H7 (cell line): ENCODE results near the gene CPB2. TPM values are rescaled to one million over a fixed set of nuclear protein-coding genes. Genes with fewer than 3 reads are reported as not detected.

ENCODE experiments used
- DNase-seq: peaks from one replicate; pipeline ENCODE4 v3.0.0; 2012
- H3K27me3 ChIP-seq: 2 replicates; pipeline ENCODE4 v1.6.0; 2011; ENCODE audit warnings: mild to moderate bottlenecking, low read length; ENCODE audit not compliant: control insufficient read depth, insufficient read depth
- H3K36me3 ChIP-seq: replicated peaks from 2 replicates; pipeline ENCODE4 v1.5.1; 2011; ENCODE audit warnings: low read length; ENCODE audit not compliant: control insufficient read depth, insufficient read depth
- H3K4me3 ChIP-seq: 2 replicates; pipeline ENCODE4 v1.5.1; 2011; ENCODE audit warnings: low read depth, mild to moderate bottlenecking, control low read depth, low read length, moderate library complexity; ENCODE audit not compliant: insufficient read depth
- total RNA-seq: library from RNA; depleted of rRNA; stranded (reverse); fragments of >200 nt; shearing (Covaris generic); gene quantifications from 2 replicates; pipeline ENCODE4 v1.2.3, GENCODE V29; 2014

CPB2 gene
- total RNA-seq, 1 experiment from 2014 or later = not detected

DNA sequence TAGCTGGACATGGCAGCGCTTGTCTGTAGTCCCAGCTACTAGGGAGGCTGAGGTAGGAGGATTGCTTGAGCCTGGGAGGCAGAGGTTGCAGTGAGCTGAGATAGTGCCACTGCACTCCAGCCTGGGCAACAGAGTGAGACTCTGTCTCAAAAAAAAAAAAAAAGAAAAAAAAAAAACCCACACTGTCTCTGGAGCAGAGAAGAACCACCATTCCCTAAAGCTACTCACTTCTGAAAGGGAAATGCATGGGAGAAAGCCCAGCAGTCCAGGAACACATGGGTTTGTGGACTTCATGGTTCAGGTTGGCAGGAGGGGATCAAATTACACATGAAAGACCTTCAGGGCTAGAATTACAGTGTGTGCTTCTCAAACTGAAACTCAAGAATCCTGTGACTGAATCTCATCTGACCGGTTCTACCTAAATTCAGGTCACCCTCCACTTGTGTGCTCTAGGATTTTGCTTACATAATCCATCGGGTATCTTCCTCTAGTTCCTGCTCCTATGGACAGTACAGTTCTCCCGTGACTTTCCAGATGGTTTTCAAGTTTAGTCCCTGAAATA is 30.2 kb upstream of the CPB2 start:
- Histone ChIP-seq H3K4me3 (no peak overlapping the region), H3K36me3 (no peaks in the 10 kb centered on the region), H3K27me3 (no peaks in the 10 kb centered on the region)
- DNase-seq = peak; percentile 37

DNA sequence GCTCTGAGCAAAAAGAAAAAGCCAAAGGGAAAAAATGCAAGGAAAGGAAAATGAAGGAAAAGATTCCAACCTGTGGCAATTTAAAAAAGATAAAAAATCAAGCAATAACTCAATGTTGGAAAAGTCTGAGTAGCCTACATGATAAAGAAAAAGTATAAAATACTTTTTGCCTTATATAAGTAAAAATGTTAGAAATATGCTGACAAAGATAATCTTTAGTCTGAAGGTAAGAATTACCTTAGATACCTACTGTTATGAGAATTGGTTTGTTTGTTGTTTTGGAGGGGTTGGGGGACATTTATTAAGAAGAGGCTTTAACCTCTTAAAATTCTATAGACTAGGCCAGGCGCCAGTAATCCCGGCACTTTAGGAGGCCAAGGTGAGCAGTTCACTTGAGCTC is 29.7 kb upstream of the CPB2 start:
- H3K4me3 ChIP-seq = no peak overlapping the region
- DNase-seq = no peak
- no peaks in the 10 kb centered on the region for H3K36me3 ChIP-seq
- no peaks in the 10 kb centered on the region for H3K27me3 ChIP-seq

DNA sequence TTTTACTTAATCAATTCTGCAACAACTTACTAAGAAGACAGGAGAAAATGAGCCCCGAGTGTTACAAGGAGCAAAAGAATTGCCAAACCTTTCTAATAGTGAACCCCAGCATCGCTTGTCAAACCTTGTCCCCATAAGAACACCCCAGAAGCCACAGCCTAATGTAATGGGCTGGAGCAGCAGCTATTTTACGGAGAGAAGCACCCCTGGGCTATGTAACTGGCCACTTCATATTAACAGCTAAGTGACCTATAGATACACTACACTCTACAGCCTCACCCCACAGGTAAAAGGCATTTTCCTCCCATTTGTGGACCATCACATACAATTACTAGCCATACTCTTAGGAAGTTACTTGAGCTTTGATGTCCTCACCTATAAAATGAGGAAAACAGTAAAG is 27.3 kb upstream of the CPB2 start:
- Histone ChIP-seq H3K36me3 (no peaks in the 10 kb centered on the region), H3K27me3 (no peaks in the 10 kb centered on the region), H3K4me3 (no peak overlapping the region)
- no peak for DNase-seq

DNA sequence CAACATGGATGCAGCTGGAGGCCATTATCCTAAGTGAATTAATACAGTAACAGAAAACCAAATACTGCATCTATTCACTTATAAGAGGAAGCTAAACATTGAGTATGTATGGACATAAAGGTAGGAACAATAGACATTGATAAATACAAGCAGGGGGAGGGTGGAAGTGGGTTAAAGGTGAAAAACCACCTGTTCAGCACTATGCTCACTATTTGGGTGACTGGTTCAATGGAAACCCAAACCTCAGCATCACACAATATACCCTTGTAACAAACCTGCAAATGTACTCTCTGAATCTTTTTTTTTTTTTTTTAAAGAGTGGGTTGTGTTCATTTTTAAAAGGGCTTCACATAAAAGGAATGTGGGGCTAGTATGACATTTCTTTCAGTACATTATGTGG is 26.9 kb upstream of the CPB2 start:
- no peak for DNase-seq
- H3K27me3 ChIP-seq = no peaks in the 10 kb centered on the region
- no peak overlapping the region for H3K4me3 ChIP-seq
- no peaks in the 10 kb centered on the region for H3K36me3 ChIP-seq

DNA sequence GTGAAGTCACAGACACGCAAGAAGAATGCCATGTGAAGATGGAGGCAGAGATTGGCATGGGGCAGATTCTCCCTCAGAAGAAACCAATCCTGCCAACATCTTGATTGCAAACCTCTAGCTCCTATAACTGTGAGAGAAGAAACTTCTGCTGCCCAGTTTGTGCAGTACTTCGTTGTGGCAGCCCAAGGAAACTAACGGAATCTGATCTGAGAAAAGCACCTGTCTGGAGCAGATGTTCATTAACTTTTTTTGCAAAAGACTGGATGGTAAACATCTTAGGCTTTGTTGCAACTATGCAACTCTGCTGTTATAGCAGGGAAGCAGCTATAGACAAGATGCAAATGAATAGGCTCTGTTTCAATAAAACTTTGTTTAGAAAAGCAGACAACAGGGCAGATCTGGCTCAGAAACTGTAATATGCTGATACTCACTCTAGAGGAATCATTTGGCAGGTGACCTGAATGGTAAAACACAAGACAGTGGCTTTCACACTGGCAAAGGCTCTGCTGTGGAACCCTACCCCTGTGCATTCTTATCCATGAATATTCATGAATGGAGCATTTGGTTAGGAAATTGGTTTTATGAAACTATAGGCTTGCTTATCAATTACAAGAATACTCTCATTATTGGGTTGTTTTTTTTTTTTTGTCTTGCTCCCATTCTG is 25.3 kb upstream of the CPB2 start:
- H3K36me3 ChIP-seq = no peaks in the 10 kb centered on the region
- no peaks in the 10 kb centered on the region for H3K27me3 ChIP-seq
- no peak for DNase-seq
- H3K4me3 ChIP-seq = no peak overlapping the region

DNA sequence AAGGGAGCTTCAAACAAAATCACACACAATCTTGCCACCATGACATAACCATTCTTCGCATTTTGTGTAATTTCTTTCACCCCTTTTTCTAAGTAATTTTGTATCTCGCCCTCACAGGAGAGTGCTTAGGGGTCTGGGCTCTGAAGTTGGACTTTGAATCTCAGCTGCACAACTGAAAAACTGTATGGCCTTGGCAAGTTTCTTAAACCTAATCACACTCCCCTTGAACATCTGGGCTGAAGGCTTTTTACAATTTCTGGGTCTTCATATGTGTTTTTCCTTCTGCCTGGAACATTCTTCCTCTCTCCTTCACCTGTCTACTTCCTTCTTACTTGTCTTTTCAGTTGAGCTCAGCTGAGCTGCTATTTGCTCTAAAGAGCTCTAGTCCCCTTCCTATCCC is 24.3 kb upstream of the CPB2 start:
- H3K36me3 ChIP-seq = no peaks in the 10 kb centered on the region
- no peaks in the 10 kb centered on the region for H3K27me3 ChIP-seq
- H3K4me3 ChIP-seq = no peak overlapping the region
- no peak for DNase-seq

DNA sequence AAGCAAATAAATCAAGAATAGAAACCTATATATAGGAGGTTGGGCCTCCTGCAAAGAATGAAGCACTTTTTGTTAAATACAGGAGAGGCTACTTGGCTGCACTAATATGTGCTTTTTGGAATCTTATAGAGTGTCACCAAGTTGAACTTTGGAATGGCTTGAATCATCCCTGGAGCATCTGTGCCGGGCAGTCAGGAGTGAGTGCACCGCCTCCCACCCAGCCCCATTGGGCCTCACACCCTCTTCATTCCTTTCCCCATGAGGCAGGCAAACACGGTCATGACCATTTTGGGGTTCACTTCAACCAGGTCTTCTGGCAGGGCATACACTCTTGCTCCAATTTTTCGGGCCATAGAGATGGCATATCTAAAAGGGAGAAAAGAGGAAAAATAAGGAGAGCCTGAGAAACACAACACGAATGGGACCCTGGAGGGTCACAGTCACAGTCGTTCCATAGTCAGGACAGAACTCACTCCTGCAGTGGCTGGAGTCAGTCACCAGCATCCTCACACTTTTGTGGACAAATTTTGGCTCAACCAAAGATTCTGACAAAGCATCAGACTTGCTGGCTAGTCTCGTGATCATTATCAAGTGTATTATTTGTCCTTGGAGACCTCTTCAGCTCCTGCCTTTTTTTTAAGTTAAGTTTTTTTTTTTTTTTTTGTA is 22.7 kb upstream of the CPB2 start:
- H3K27me3 ChIP-seq = no peaks in the 10 kb centered on the region
- no peak overlapping the region for H3K4me3 ChIP-seq
- DNase-seq = no peak

DNA sequence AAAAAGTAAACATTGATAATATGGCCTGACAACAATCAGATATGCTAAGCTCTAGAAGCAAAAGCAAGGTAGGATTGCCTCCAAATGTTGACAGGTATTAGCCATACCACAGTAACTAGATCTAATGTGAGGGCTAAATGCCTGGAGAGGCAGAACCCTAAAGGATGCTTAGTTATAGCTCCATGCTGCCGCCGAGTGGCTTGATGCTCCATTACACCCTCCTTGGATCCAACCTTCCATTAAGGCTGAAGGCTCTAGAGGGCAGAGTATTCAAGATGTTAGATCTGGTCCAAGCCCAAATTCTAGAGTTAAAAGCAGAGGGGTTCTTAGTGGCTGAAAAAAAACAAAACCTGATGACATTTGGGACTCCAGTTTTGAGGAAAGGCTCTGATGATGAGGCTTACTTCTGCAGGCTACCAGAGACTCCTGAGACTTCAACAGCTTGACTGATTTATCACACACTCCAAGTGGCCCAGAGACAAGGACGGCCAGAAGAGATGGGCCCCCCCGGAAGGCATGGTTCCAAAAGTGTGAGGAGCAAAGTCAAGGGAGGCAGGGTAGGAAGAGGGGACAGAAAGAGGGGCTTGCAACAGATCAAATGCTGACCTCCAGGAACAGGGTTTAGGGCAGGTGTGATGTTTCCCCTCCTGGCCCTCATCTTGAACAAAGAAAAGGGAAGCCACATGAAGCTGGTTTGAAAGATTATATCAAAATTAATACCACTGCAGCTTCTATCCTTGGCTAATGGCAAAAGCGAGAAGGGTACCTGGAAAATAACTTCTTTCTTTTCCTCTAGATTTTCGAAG is 21.9 kb upstream of the CPB2 start:
- DNase-seq = peak; percentile 45
- no peaks in the 10 kb centered on the region for H3K27me3 ChIP-seq
- no peak overlapping the region for H3K4me3 ChIP-seq
- no peaks in the 10 kb centered on the region for H3K36me3 ChIP-seq

More for the DNA sequence above, 22.7 kb upstream of the CPB2 start:
- H3K36me3 ChIP-seq = no peaks in the 10 kb centered on the region

DNA sequence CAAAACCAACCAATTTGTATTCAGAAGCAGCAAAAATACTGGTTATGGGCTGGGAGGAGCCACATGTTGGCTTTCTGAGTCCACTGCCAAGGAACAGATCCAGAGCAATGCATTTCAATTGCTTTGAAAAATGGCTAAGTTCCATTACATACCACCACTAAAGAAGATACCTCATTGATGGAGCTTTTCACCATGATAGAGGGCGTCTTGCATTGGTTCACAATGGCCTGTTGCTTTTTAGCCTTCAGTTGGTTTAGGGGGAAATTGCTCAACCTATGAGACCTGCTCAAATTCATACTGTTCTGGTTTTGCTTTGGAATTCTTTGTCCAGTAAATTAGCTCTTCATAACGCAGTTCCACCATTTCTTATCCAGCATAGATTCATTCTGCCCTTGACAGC is 21.2 kb upstream of the CPB2 start:
- DNase-seq = no peak
- no peak overlapping the region for H3K4me3 ChIP-seq

DNA sequence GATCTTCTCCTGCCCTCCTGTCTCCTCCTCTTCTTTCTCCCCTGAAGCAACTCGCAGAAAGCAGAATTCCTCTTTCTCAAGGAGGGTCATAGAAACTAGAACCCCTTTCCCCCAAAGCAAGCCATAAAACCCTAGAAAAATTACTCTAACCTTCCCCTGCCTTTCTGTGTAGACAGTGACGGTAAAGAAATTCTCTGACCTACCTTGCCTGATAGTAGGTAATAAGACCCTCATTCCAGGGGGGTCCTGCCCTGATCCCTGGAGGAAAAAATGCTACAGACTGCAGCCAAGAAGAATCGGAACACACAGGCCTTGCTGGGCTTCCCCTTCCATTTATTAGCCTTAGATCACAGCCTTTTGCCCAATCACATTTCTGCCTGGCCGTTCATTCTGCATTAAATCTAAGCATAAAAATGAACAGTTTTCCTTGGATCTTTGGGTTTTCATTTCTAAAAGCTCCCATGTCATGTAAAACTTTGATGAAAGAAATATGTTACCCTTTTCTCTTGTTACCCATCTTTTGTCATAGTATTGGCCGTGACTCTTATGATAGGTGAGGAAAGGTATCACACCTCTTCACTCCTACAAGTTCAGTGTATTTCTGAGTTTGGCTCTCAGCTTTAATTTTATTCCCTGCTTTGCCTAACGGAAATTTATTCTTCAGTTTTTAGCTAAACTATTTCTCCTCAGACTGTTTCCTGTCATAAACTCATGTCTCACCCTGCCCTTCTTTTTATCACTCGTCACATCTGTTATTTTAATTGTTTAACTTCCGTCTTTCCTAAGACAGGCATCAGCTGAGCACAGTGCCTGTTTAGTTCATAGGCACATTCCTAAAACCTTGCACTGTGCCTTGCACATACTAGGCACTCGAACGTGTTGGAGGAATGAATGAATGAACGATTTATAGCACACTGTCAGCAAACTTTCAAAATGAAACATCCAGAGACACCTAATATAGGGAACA is 20.4 kb upstream of the CPB2 start:
- Histone ChIP-seq H3K27me3 (no peaks in the 10 kb centered on the region), H3K4me3 (no peak overlapping the region), H3K36me3 (no peaks in the 10 kb centered on the region)
- DNase-seq = no peak

More for the DNA sequence above, 21.2 kb upstream of the CPB2 start:
- Histone ChIP-seq H3K36me3 (no peaks in the 10 kb centered on the region), H3K27me3 (no peaks in the 10 kb centered on the region)

DNA sequence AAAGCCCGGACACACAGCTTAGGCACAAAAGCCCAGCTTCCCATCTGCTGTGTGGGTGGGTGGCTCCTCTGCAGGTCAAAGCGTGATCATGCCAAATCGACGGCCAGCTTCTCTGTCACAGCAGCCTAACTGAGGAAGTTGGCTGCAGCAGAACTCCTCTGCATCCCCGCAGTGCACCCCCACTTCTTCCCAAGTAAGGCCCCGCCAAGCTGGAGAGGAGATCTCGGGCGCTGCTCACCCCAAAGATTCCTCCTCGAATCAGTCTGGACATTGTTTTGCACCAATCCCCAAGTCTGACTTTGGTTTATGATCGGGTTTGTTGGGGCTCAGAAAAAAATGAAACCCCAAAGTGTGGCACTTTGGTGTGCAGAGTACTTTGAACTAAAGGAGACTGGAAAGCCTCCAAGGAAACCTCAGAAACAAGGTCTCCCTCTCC is 19.7 kb upstream of the CPB2 start:
- no peak for DNase-seq
- no peaks in the 10 kb centered on the region for H3K36me3 ChIP-seq
- H3K4me3 ChIP-seq = no peak overlapping the region
- no peaks in the 10 kb centered on the region for H3K27me3 ChIP-seq

DNA sequence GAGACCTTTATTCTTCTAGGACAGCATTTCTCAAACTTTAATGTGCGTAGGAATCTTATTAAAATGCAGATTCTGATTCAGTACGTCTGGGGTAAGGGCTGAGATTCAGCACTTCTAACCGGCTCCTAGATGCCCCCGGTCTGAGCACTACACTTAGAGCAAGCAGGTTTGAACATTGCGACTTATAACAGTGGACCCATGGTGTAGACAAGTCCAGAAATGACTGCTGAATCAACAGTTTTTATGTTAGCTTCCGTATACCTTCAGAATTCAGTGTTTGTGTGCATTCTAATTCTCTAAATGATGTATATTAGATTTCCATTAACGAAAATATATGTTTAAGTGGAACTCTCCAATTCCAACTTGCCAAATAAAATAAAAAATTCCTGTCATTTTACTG is 17.5 kb upstream of the CPB2 start:
- Histone ChIP-seq H3K36me3 (no peaks in the 10 kb centered on the region), H3K4me3 (no peak overlapping the region), H3K27me3 (no peaks in the 10 kb centered on the region)
- no peak for DNase-seq

DNA sequence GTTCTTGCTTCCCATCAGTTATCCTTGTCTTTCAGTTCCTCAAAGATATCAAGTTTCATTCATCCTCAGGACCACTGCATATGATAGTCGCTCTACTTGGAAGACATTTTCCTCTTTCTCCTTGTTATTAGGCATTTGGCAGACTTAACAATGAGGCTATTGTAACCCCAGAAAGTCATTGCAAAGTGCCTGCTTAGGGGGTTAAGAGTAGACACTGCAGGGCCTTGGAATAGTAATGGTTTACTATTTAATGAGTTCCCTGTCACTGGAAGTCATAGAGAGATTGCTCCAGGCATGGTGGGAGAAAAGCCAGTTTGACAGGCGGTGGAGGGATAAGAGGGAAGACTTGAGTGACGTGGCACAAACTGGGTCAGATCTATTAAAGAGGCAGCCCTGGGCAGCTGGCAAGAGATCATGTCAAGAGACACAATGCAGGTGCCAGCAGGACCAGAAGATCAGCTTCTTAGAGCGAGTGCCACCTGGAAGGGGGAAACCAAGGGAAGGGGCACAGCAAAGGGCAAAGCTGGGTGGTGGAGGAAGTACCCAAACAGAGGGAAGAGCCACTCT is 16.8 kb upstream of the CPB2 start:
- Histone ChIP-seq H3K27me3 (no peaks in the 10 kb centered on the region), H3K36me3 (no peaks in the 10 kb centered on the region), H3K4me3 (no peak overlapping the region)
- DNase-seq = no peak

DNA sequence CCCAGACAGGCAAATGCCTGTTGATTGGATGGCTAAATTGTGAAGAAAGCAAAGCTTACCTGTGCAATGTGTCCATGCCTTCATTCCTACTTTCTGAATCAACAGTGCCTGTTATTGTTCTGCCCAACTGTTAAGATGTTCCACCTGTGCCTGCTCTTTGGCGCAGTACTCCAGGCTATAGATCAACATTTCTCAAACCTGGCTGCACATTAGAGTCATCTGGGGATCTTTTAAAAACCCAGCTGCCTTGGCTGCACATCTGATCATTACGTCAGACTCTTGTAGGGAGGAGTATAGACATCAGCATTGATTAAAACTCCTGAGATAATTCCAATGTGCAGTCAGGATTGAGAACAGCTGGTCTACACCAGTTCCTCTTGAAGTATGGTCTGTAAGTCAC is 16.2 kb upstream of the CPB2 start:
- no peak for DNase-seq
- H3K27me3 ChIP-seq = no peaks in the 10 kb centered on the region
- no peak overlapping the region for H3K4me3 ChIP-seq
- no peaks in the 10 kb centered on the region for H3K36me3 ChIP-seq
